NCI-H526 (cell line): ENCODE measurements around the gene TTC9B.
A peak's percentile ranks its signal among the peaks of the same experiment; 100 is the strongest.
"Not testable (repeated sequence)": the region's sequence is repeated elsewhere in the genome, so short reads cannot be mapped to it uniquely, and the experiment has no call there.

Experiments
- DNase-seq, 2 experiments: peaks; one replicate each; lab custom pipeline; 2025; lab: John Stamatoyannopoulos, UW

TTC9B gene

GRCh38 chr19:40214936-40215335 is 3.2 kb downstream of the TTC9B start:
- DNase-seq, result no peak

- no peak for DNase-seq
Observed at GRCh38 chr19:40213882-40214570, 4.2 kb downstream of the TTC9B start.

GRCh38 chr19:40213251-40213829 is 4.8 kb downstream of the TTC9B start:
- DNase-seq, result no peak

- no peak for DNase-seq
Observed at GRCh38 chr19:40210889-40211288, 7.3 kb downstream of the TTC9B start.

GRCh38 chr19:40208602-40209001 is 9.6 kb downstream of the TTC9B start:
- no peak for DNase-seq

GRCh38 chr19:40205760-40206159 is 12.4 kb downstream of the TTC9B start:
- no peak for DNase-seq

- no peak for DNase-seq
Observed at GRCh38 chr19:40204381-40204780, 13.8 kb downstream of the TTC9B start.

GRCh38 chr19:40200341-40201099 is 17.7 kb downstream of the TTC9B start:
- DNase-seq, result no peak

GRCh38 chr19:40198272-40198990 is 19.8 kb downstream of the TTC9B start:
- DNase-seq, result no peak

GRCh38 chr19:40193587-40193849 is 24.7 kb downstream of the TTC9B start:
- DNase-seq, result no peak

GRCh38 chr19:40192758-40193586 is 25.2 kb downstream of the TTC9B start:
- no peak for DNase-seq

- peak; percentile 33 to 47 for DNase-seq
Observed at GRCh38 chr19:40191836-40192646, 26.1 kb downstream of the TTC9B start.

GRCh38 chr19:40190891-40191835 is 27.0 kb downstream of the TTC9B start, which contains the start of gene MAP3K10:
Gene MAP3K10, plus strand, starts transcription at chr19:40191426. Its CDS starts 606 bp downstream, at chr19:40192032.
- DNase-seq, result peak; percentile 33 to 78

GRCh38 chr19:40184273-40184672 is 33.9 kb downstream of the TTC9B start:
- DNase-seq, result no peak

GRCh38 chr19:40178756-40179155 is 39.4 kb downstream of the TTC9B start:
- DNase-seq, result no peak

GRCh38 chr19:40177286-40178070 is 40.7 kb downstream of the TTC9B start:
- DNase-seq, result no peak

GRCh38 chr19:40175820-40176219 is 42.4 kb downstream of the TTC9B start:
- no peak for DNase-seq

GRCh38 chr19:40174092-40174491 is 44.1 kb downstream of the TTC9B start:
- DNase-seq, result no peak

GRCh38 chr19:40171293-40171692 is 46.9 kb downstream of the TTC9B start:
- DNase-seq, result not testable (repeated sequence)
